ENCODE data around the gene CYTH1. TPM values are rescaled to one million over a fixed set of nuclear protein-coding genes. Genes with fewer than 3 reads are reported as not detected.
A peak's percentile ranks its signal among the peaks of the same experiment; 100 is the strongest.

CYTH1 gene
- total RNA-seq, 2 experiments from 2014 or later: 521 to 525 TPM

- no peak overlapping the region for H3K27ac ChIP-seq (ENCODE audit: low read depth in 1 of 2, low read length in 2 of 2)
- peaks cover 77% of the 10 kb centered on the region for H3K4me1 Mint-ChIP-seq (ENCODE audit: low read depth)
- H3K4me1 ChIP-seq (ENCODE audit: insufficient read depth, low read length): peaks cover 59% of the 10 kb centered on the region
- DNase-seq (peak in 1 of 14 experiments; percentile 34), ATAC-seq (ENCODE audit: poor library complexity) (no peak)
- no peak overlapping the region for H3K4me3 ChIP-seq (ENCODE audit: low read length)
- peak overlapping the region; percentile 97 for H3K27ac Mint-ChIP-seq
- peaks cover 95% of the 10 kb centered on the region for H3K36me3 Mint-ChIP-seq (ENCODE audit: low read depth)
- no peak for TF ChIP-seq CTCF (IDR thresholded peaks at IDR 0.05)
- intact Hi-C loops (cut with DNase I, micrococcal nuclease): loop anchor here in 1 of 2 experiments (2.0 kb wide), 1 partner anchor 89 kb away; no protein-coding TSS in a partner anchor
- no peaks in the 10 kb centered on the region for H3K27me3 Mint-ChIP-seq
- H3K9me3 ChIP-seq (ENCODE audit: control insufficient read depth in 1 of 2, insufficient read depth in 1 of 2, low read length in 2 of 2): no peaks in the 10 kb centered on the region
- peak overlapping the region; percentile 30 for H3K4me3 Mint-ChIP-seq
- H3K27me3 ChIP-seq (ENCODE audit: control insufficient read depth in 1 of 2, insufficient read depth in 2 of 2, low read length in 2 of 2): no peaks in the 10 kb centered on the region
- no peaks in the 10 kb centered on the region for H3K9me3 Mint-ChIP-seq
- ChIA-PET POLR2A (interaction anchor here (2.5 to 4.6 kb wide), 2 partner anchors 8 to 12 kb away, joined by 10 to 23 read pairs; no protein-coding TSS in a partner anchor), CTCF (interaction anchor here (1.3 to 1.6 kb wide), 3 partner anchors 9 to 19 kb away, joined by 4 to 5 read pairs (median 4); no protein-coding TSS in a partner anchor)
- peaks cover 92% of the 10 kb centered on the region for H3K36me3 ChIP-seq (ENCODE audit: insufficient read depth, low read length)
Observed at GRCh38 chr17:78797691-78798585, 15.9 kb upstream of the CYTH1 start.

- ATAC-seq (ENCODE audit: poor library complexity): no peak
- DNase-seq: peak in 1 of 14 experiments; percentile 25
- intact Hi-C loops (cut with DNase I, micrococcal nuclease): no loop called here
Observed at GRCh38 chr17:78797213-78797612, 15.1 kb upstream of the CYTH1 start.

GRCh38 chr17:78796517-78796900, 14.4 kb upstream of the CYTH1 start:
- H3K4me1 Mint-ChIP-seq (ENCODE audit: low read depth): peaks cover 80% of the 10 kb centered on the region
- CTCF ChIA-PET: no interaction called here
- DNase-seq: peak in 1 of 14 experiments; percentile 15
- H3K9me3 Mint-ChIP-seq: no peaks in the 10 kb centered on the region
- no peak overlapping the region for H3K27ac ChIP-seq (ENCODE audit: low read depth in 1 of 2, low read length in 2 of 2)
- H3K36me3 ChIP-seq (ENCODE audit: insufficient read depth, low read length): peaks cover 90% of the 10 kb centered on the region
- H3K36me3 Mint-ChIP-seq (ENCODE audit: low read depth): peaks cover 95% of the 10 kb centered on the region
- intact Hi-C loops (cut with DNase I, micrococcal nuclease): no loop called here
- H3K4me3 Mint-ChIP-seq: peak overlapping the region; percentile 11
- H3K27me3 Mint-ChIP-seq: no peaks in the 10 kb centered on the region
- peaks cover 61% of the 10 kb centered on the region for H3K4me1 ChIP-seq (ENCODE audit: insufficient read depth, low read length)
- no peak for TF ChIP-seq CTCF (IDR thresholded peaks at IDR 0.05)
- no peak overlapping the region for H3K4me3 ChIP-seq (ENCODE audit: low read length)
- POLR2A ChIA-PET: interaction anchor here (0.6 kb wide), 1 partner anchor 52 kb away, joined by 3 read pairs; no protein-coding TSS in a partner anchor
- ATAC-seq (ENCODE audit: poor library complexity): no peak
- no peaks in the 10 kb centered on the region for H3K27me3 ChIP-seq (ENCODE audit: control insufficient read depth in 1 of 2, insufficient read depth in 2 of 2, low read length in 2 of 2)
- H3K9me3 ChIP-seq (ENCODE audit: control insufficient read depth in 1 of 2, insufficient read depth in 1 of 2, low read length in 2 of 2): no peaks in the 10 kb centered on the region
- H3K27ac Mint-ChIP-seq: peak overlapping the region; percentile 97

More at GRCh38 chr17:78797213-78797612, 15.1 kb upstream of the CYTH1 start:
- H3K27ac ChIP-seq (ENCODE audit: low read depth in 1 of 2, low read length in 2 of 2): no peak overlapping the region
- H3K4me1 ChIP-seq (ENCODE audit: insufficient read depth, low read length): peaks cover 55% of the 10 kb centered on the region
- Mint-ChIP-seq H3K36me3 (ENCODE audit: low read depth) (peaks cover 92% of the 10 kb centered on the region), H3K9me3 (no peaks in the 10 kb centered on the region), H3K27ac (peak overlapping the region; percentile 97), H3K27me3 (no peaks in the 10 kb centered on the region), H3K4me3 (no peak overlapping the region), H3K4me1 (ENCODE audit: low read depth) (peaks cover 74% of the 10 kb centered on the region)
- ChIA-PET POLR2A (no interaction called here), CTCF (no interaction called here)
- H3K27me3 ChIP-seq (ENCODE audit: control insufficient read depth in 1 of 2, insufficient read depth in 2 of 2, low read length in 2 of 2): no peaks in the 10 kb centered on the region
- no peak overlapping the region for H3K4me3 ChIP-seq (ENCODE audit: low read length)
- H3K36me3 ChIP-seq (ENCODE audit: insufficient read depth, low read length): peaks cover 88% of the 10 kb centered on the region
- H3K9me3 ChIP-seq (ENCODE audit: control insufficient read depth in 1 of 2, insufficient read depth in 1 of 2, low read length in 2 of 2): no peaks in the 10 kb centered on the region
- TF ChIP-seq CTCF (IDR thresholded peaks at IDR 0.05): no peak

Data from CD4-positive, alpha-beta T cell (primary cell).